Measurements from ENCODE around the gene TPD52L2. TPM values are rescaled to one million over a fixed set of nuclear protein-coding genes. Genes with fewer than 3 reads are reported as not detected.

Gene TPD52L2
- 100 to 1,000 TPM in 1 of 3 donors, 10 to 100 TPM in 2; 34.8 to 109 (median 88.8) TPM for polyA plus RNA-seq

DNA sequence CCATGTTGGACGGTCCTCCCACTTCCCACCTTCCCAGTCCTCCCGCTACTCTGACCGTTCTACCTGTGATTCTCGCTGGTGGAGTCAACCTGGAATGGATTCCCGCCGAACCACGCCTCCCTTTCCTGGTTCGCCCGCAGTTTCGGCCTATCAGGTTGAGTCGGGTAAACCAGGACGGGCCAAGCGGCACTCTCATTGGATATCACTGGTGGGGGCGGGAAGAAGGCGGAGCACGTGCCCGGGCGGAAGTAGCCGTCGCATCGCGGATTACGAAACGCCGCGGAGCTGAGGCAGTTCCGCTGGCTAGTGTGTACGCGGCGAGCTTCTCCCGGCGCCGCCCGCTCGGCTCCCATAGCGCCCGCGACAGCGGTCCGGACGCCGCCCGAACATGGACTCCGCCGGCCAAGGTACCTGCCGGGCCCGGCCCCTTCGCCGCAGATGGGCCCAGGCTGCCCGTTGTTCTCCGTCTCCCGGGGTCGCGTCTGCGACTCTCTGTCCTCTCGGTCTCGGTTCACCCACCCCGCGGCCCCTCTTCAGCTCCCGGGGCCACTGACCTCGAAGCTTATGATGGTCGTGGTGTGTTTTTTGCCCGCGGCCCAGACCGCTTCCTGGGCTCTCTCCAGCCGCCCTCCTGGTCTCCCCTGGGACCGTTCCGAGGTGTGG, at the start of gene TPD52L2:
Gene TPD52L2, plus strand, starts transcription at position 293 of the 663 bp plus-strand sequence. Its CDS starts 96 bp downstream, at position 389.
- WGBS, 3 donors: 0% methylated on average over 63 to 68 of the region's 68 CpGs
- peak within 1 kb of the TSS; percentile 92 for H3K27ac ChIP-seq (ENCODE audit: low read depth, low read length)

DNA sequence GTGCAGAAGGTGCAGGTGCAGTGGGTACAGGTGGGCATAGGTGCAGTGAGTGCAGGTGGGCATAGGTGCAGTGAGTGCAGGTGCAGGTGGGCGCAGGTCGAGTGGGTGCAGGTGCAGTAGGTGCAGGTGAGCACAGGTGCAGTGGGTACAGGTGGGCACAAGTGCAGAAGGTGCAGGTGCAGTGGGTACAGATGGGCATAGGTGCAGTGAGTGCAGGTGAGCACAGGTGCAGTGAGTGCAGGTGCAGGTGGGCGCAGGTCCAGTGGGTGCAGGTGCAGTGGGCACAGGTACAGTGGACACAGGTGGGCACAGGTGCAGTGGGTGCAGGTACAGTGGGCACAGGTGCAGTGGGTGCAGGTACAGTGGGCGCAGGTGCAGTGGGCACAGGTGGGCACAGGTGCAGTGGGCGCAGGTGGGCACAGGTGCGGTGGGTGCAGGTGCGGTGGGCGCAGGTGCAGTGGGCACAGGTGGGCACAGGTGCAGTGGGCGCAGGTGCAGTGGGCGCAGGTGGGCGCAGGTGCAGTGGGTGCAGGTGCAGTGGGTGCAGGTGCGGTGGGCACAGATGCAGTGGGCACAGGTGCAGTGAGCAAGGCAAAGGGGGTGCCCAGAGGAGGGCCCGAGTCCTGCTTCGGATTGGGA, 49.3 kb upstream of the TPD52L2 start:
- WGBS, 3 donors: 76 to 96% (median 95%) methylated on average over 10 to 14 of the region's 14 CpGs
- no peak overlapping the region for H3K27ac ChIP-seq (ENCODE audit: low read depth, low read length)

DNA sequence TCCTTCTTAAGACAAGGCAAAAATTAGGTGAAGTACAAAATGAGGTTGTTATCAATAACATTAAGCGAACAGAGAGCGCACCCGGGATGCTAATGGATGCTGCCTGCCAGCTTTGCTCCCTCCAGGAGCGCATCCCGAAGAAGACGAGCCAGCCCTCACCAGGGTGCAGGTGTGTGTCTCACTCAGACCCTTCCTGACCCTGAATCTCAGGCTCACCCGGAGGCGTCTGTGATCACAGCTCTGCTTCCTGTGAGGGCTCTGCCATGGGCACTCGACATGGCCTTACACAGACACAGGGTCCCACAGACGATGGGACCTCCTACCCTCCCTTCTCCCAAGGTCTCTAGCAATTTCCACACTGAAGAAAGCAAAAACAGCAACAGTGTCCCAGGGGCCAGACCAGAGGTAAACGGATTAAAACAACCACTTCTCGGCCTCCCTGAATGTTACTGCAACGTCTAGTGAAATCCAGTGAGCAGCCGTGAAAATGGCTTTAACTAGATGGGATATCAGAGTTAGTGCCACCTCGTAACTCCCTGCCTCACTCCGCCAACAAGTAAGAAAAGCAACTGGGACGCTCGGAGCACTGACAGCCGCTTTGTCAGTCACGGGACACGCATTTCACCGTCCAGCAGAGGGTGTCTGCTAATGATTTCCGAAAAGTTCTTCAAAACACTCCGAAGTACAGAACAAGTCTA, 45.7 kb upstream of the TPD52L2 start:
- WGBS, 3 donors: 49 to 61% (median 51%) methylated on average over 24 of the region's 24 CpGs
- H3K27ac ChIP-seq (ENCODE audit: low read depth, low read length): no peak overlapping the region

DNA sequence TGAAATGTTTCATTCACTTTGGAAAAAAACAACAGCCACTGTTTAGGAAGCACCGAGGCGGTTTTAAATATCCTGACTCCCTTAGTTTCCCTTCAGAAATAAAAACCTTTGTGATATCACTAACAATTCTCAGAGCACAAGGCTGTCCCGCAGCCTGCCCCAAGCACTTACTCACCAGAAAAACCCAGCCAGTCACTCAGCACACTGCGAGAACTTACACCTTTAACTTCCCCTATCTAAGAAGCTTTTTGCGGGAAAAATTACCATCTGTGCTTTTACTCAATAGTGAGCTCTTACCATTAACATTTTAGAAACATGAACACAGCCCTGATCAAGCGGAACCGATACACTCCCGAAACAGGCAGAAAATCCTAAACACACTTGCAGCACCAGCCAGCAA, 43.3 kb upstream of the TPD52L2 start:
- H3K27ac ChIP-seq (ENCODE audit: low read depth, low read length): no peak overlapping the region
- WGBS, 3 donors: 69 to 86% (median 79%) methylated on average over 8 of the region's 8 CpGs

DNA sequence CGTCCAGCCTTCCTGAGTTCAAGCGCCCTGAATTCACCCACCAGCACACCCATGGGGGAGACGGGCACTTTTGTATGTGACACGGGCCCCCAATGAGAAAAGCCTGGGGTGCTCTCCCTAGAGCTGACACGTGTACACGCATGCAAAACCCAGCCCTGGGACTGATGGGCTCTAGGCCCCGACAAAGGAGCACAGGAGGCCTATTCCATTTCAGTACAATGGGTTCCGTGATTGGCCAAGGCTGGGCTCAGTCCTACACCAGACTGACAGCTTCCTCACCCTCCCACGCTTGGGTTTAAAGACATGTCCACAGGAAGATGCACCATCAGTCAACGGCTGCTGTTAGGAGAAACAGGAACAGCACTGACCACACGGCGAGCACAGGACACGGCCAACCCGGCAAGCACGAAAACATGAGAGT, 42.8 kb upstream of the TPD52L2 start:
- 60 to 73% (median 65%) methylated on average over 15 of the region's 15 CpGs for WGBS, 3 donors

DNA sequence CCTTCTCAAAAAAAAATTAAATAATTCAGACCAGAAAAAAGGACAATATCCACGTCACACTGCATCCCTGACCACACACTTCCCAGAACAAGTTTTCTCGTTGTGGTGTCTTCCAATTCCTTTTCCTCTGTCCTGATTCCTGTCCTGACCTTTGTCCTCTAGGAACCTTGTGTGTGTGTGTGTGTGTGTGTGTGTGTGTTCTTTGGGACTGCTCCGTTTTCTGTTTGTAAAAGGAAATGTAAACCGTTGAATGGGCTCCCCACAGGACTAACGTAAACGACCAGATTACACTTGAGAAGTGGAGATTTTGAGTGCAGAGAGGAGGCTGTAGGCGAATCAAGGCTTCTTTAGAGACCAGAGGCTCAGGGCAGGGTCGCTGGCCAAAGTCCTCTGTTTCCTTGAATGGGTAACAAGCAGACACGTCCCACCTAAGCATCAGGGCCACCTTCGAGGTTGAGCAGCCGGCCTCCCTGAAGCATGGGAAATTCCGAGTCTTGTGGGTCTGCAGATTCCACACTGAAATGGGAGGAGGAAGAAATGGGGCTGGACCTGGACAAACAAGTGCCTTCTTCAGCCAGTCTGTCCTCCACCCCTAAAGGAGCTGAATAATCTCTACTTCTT, 41.3 kb upstream of the TPD52L2 start:
- 51 to 63% (median 60%) methylated on average over 12 of the region's 12 CpGs for WGBS, 3 donors
- H3K27ac ChIP-seq (ENCODE audit: low read depth, low read length): no peak overlapping the region

More for the DNA sequence above, 42.8 kb upstream of the TPD52L2 start:
- H3K27ac ChIP-seq (ENCODE audit: low read depth, low read length): no peak overlapping the region

DNA sequence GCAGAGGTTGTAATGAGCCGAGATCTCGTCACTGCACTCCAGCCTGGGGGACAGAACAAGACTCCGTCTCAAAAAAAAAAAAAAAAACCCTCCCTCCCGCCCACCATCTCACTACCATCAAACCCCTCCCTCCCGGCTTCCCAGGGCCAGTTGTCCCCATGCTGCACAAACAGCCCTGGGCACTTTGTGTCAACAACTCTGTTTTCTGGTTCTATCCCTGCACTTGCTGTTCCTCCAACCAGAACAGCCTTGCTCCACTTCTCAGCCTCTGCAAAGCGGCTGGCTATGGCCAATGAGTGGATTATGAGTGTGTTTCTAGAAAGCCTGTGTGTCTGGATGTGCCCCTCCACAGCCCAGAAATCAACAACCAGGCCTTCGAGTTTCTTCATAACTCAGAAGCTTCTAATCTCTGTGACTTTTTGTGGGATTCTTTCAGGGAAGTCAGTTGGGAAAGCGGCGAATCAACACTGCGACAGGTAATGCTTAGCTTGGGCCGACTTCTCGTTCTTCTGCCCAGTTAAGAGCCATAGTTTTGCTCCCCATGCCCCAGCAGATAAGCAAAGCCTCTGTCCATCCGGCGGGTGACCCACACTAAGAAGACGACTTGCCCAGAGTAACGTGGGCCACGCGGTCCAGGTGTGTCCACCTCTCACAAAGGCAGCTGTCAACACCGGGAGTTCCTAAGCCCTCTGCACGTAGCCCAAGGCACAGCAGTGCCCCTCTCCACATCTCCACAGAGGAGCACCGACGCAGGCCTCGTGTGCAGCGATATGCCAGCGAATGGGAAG, 39.5 kb upstream of the TPD52L2 start:
- 81 to 90% (median 89%) methylated on average over 25 of the region's 25 CpGs for WGBS, 3 donors
- no peak overlapping the region for H3K27ac ChIP-seq (ENCODE audit: low read depth, low read length)

DNA sequence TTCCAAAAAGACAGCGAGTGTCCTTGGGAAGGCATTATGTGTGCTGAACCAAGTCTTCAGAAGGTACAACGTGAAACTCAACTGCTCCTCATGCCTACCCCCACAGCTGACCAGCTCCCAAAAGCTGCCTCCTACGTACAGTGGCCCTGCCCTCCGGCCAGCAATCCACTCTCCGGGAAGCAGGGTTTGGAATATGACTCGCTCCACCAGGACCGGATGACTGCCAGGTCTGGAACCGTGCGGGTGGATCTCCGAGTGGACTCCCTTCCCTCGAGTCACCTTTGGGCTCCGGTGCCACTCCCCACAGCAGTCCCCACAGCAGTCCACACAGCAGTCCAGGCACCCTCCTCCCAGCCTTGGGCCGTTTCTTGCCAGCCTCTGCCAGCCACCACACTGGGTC, 38.3 kb upstream of the TPD52L2 start:
- WGBS, 3 donors: 63 to 86% (median 63%) methylated on average over 13 of the region's 13 CpGs
- H3K27ac ChIP-seq (ENCODE audit: low read depth, low read length): no peak overlapping the region

DNA sequence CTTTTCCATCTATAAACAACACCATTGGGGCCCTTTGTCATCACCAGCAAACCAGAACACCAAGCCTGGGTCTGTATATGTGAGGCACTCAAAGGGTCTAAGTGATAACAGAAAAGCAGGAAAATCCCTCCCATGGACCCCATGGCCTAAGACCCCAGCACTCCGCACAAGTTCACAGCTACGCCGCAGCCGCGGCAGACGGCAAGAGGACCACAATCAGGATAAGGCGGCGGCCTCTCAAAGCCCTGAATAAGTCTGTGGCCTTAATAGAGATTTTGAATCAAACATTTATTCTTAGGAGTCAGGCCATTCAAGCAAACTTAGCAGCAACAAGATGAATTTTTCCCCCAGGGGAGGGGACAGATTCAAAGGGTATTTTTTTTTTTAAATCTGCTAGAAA, 36.9 kb upstream of the TPD52L2 start:
- WGBS, 3 donors: 79 to 91% (median 79%) methylated on average over 8 of the region's 8 CpGs
- no peak overlapping the region for H3K27ac ChIP-seq (ENCODE audit: low read depth, low read length)

DNA sequence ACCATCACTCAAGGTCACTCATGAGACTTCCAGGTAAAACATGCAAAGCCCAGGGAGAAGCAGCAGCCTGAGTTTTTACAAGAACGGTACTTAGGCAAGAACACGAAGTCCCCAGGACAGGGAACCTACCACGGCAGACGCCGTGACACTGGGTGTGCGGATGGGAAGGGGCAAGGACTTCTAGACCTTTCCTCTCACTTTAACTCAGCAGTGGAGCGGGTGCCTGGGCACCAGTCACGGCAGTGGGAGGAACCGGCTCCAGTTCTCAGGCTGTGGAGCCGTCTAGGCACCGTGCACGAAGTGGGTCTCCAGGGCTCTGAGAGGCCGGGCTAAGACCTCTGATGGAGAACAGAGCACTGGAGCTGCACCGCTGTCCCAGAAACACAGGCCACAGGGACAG, 36.5 kb upstream of the TPD52L2 start:
- WGBS, 3 donors: 64 to 71% (median 70%) methylated on average over 14 of the region's 14 CpGs
- H3K27ac ChIP-seq (ENCODE audit: low read depth, low read length): no peak overlapping the region

DNA sequence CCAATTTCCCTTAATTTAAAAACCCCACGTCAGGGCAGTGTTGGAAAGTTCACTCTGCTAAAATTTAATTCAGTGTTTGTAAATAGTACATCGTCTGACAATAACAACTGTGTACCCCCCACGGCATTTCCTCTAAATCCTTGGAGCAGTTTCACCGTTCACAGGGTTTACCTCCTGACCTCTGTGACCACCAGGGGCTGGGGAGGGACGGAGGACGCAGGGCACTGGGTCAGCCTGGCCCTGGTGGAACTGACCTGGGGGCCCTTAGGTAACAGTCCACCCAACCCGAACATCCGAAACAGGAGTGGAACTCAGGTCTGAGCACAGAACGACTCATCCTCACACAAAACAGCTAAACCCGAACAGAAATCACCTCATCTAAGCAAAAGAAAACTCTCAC, 36.1 kb upstream of the TPD52L2 start:
- no peak overlapping the region for H3K27ac ChIP-seq (ENCODE audit: low read depth, low read length)
- 58 to 74% (median 68%) methylated on average over 10 of the region's 10 CpGs for WGBS, 3 donors

DNA sequence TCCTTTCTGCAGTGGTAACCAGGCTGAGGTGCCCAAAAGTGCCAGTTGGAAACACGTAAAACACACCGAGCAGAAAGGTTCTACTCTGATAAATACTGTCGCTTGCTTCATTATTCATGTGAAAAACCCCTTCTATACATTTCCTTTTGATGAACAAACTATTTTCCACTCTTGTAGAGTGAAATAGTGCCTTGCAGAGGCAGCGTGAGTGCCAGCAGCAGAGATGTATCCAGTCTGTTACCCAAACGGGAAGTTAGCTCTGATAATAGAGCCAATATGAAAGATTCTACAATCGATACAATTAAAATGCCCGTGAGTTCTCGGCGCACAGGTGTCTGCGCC, 35.5 kb upstream of the TPD52L2 start:
- no peak overlapping the region for H3K27ac ChIP-seq (ENCODE audit: low read depth, low read length)
- 10 to 18% (median 11%) methylated on average over 10 of the region's 10 CpGs for WGBS, 3 donors

DNA sequence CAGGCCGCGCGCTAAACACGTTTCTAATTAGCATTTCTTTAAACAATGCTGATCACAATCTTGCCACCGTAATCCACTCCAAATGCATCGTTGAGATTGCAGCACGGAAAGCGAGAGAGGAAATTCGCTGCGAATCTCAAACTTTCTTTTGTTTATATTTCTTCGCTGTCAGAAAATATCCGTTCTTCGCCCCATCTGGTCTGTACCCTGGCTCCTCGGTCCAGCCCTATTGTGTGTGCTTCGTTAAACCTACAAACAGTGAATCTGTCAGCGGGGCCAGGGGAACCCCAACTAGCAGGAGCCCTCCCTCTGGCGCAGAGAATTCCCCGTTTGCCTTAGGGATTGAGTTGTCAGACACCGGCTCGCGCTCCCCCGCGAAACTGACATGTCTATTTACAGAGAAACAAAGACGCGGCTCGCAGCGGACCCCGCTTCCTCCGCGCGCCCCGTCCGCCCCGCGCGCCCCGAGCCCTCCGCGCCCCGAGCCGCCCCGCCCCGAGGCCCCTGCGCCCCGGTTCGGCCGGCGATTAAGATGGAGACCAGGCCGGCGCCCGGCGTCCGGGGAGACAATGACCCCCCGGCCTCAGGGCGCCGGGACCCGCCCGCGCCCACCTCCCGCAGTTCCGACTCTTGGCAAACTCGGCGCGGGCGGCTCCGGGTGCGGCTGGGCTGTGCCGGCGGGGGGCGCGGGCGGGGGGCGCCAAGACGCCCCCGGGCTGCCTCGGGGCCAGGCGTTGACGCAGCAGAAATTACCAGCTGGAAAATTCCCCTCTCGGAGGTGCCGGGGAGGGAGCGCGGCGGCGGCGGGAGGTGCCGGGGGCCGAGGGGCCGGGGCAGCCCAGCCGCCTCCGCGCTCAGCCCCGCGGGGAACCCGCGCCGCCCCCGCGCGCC, 34.9 kb upstream of the TPD52L2 start:
- 1% methylated on average over 72 to 88 of the region's 99 CpGs for WGBS, 3 donors
- H3K27ac ChIP-seq (ENCODE audit: low read depth, low read length): no peak overlapping the region

DNA sequence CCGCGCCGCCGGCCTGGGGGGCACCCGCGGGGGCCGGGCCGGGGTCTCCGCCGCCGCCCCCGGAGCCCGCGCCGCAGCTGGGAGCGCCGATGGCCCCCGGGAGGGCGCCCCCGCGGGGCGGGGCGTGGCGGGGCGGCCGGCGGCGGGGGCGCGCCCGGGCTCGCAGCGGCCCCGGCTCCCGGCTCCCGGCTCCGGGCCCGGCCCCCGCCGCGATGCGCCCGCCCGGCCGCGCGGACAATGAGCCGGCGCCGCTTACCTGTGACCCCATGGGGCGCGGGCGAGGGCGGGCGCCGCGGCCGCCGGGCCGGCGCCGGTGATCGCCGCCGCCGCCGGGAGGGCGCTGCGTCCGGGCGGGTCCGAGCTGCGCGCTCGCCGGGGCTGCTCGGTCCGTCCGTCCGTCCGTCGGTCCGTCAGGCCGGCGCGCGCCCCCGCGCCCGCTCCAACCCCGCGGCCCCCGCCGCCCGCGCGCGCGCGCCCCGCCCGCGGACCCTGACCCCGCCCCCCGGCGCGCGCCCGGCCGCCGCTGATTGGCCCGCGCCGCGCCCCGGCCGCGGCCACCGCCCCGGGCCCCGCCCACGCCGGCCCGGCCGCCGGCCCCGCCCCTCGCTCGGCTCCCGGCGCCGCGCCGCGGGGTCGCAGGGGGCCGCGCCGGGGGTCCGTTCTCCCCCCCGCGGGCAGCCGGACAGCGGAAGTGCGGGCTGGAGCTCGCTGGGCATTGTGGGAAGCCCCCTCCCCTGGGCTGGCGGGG, 34.1 kb upstream of the TPD52L2 start, which contains the start of gene ZBTB46:
Gene ZBTB46, minus strand, starts transcription at position 424 of the 748 bp plus-strand sequence. CDS start 40,507 bp downstream, outside the sequence.
- WGBS, 3 donors: 0 to 1% (median 0%) methylated on average over 19 to 125 of the region's 147 CpGs
- no peak within 1 kb of the TSS for H3K27ac ChIP-seq (ENCODE audit: low read depth, low read length)

DNA sequence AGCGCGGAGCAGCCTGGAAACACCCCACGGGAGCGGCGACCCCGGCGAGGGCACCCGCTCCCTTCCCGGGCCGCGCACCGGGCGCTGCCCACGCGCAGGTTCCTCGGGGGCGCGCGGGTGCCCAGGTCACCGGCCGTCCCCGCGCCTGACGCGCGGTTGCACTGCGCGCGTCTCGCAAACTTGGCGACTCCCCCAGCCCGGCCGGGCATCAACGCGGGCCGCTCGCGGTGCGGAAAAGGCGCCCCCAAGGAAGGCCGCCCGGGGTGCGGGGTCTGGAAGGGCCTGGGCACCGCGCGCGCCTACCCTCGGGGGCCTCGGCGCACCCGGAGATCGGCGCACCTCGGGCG, 33.5 kb upstream of the TPD52L2 start:
- no peak overlapping the region for H3K27ac ChIP-seq (ENCODE audit: low read depth, low read length)
- WGBS, 3 donors: 0 to 3% (median 2%) methylated on average over 27 to 55 of the region's 55 CpGs

DNA sequence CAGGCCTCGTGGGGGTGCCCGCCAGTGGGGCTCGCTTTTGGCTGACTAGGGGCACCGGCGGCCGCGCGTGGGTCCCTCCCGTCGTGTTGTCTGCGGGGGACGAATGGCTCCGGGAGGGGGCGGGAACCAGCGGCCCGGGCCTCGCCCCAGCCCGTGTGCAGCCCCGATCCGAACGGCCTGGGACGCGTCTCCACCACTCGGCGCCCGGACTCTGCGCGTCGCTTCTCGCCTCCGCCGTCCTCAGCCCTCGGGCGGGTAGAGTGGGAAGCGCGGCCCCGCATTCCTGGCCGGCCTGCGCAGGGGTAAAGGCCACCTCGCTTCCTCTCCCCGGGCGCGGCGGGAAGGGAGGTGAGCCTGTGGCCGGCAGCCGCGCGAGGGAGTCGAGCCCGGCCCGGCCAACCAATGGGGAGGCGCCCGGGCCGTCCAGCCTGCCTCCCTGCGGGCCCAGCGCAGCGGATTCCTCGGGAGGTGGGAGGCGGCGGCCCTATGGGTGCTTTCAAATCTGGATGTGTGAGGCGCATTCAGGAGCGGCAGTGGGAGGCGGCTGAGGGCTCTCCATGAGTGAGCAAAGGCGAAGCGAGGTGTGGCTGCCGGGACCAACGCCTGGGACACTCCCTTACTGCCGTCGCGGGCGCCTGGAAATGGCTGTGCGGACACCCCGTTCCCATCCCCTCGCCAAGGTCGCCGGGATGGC, 32.9 kb upstream of the TPD52L2 start:
- H3K27ac ChIP-seq (ENCODE audit: low read depth, low read length): no peak overlapping the region
- 8 to 16% (median 13%) methylated on average over 61 to 75 of the region's 76 CpGs for WGBS, 3 donors
